H1 (cell line): ENCODE results near the gene SPAG8. TPM values are rescaled to one million over a fixed set of nuclear protein-coding genes. Genes with fewer than 3 reads are reported as not detected.

Source experiments
- ASH2L ChIP-seq: fragments of 200-600, 300-600 bp; sonication (generic); IDR thresholded peaks from one replicate; pipeline ENCODE4 v1.7.1; 2017; ENCODE audit warnings: low read length
- TCF12 ChIP-seq: IDR thresholded peaks from 2 replicates; pipeline ENCODE4 v1.6.1; 2011; ENCODE audit warnings: low read depth, mild to moderate bottlenecking, low read length
- polyA plus RNA-seq, 7 experiments: library from polyadenylated mRNA; depleted of rRNA in 3 of 7; stranded (reverse) in 5 of 7; unstranded in 2 of 7; fragments of >200 nt in 5 of 7; fragments of 200-250 nt in 2 of 7; gene quantifications; 1 replicate in 5 of 7; 2 replicates in 1 of 7; 4 replicates in 1 of 7; pipeline versions ENCODE4 v1.2.1 to v1.2.3, GENCODE V29; 2011 to 2013; ENCODE audit warnings: missing spikeins in 2 of 7, mixed read lengths in 2 of 7
- total RNA-seq: library from RNA; stranded (reverse); fragmentation: NEBNext Ultra II Directional; extraction: Animal tissue kit (Norgen Biotek cat#: 25700); gene quantifications from 2 replicates; pipeline ENCODE4 v1.2.1, GENCODE V29; 2021
- TF ChIP-seq, protein P1 (sequence below), 3 experiments: IDR thresholded peaks; 1 replicate in 2 of 3; 2 replicates in 1 of 3; pipeline versions ENCODE4 v1.5.1 to v1.6.1; 2011; ENCODE audit warnings: low read length in 3 of 3, mild to moderate bottlenecking in 3 of 3, inconsistent platforms in 2 of 3, low read depth in 1 of 3, moderate library complexity in 1 of 3; ENCODE audit not compliant: insufficient read depth in 1 of 3; ENCODE audit errors: control extremely low read depth in 1 of 3
- TF ChIP-seq, protein P2 (sequence below): IDR thresholded peaks from 2 replicates; pipeline ENCODE4 v1.6.1; 2011; ENCODE audit warnings: low read length, improper control_type of control experiment

The SPAG8 gene
- total and polyA plus RNA-seq, 2 of the 8 experiments (the other 6 are each of a cell fraction or from before 2014, with no cell fraction given), result 0.37 to 0.44 TPM

DNA sequence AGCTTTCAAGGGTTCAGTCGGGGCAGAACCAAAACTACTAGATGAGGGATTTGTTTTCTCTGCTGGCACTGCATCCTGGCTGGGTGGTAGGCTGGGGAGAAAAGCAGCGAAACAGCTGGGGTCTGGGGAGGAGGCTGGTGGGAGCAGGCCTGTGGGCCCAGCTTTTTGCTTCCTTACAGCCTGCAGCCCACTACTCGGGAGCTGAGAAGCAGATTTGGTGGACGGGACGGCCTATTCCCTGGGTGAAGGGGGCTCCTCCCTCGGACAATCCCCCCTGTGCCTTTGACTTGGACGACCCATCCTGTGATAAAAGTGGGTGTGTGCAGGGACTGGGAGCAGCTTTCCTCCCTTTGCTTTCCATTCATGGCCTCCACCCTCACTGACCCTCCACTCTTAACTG lies 11.5 kb downstream of the SPAG8 start (continued):
- TF ChIP-seq, protein P1, sequence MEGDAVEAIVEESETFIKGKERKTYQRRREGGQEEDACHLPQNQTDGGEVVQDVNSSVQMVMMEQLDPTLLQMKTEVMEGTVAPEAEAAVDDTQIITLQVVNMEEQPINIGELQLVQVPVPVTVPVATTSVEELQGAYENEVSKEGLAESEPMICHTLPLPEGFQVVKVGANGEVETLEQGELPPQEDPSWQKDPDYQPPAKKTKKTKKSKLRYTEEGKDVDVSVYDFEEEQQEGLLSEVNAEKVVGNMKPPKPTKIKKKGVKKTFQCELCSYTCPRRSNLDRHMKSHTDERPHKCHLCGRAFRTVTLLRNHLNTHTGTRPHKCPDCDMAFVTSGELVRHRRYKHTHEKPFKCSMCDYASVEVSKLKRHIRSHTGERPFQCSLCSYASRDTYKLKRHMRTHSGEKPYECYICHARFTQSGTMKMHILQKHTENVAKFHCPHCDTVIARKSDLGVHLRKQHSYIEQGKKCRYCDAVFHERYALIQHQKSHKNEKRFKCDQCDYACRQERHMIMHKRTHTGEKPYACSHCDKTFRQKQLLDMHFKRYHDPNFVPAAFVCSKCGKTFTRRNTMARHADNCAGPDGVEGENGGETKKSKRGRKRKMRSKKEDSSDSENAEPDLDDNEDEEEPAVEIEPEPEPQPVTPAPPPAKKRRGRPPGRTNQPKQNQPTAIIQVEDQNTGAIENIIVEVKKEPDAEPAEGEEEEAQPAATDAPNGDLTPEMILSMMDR (IDR thresholded peaks at IDR 0.05; ENCODE audit: control extremely low read depth in 1 of 3, insufficient read depth in 1 of 3, low read depth in 1 of 3, low read length in 3 of 3), result no peak
- no peak for TF ChIP-seq TCF12
- no peak for TF ChIP-seq ASH2L
- TF ChIP-seq, protein P2, sequence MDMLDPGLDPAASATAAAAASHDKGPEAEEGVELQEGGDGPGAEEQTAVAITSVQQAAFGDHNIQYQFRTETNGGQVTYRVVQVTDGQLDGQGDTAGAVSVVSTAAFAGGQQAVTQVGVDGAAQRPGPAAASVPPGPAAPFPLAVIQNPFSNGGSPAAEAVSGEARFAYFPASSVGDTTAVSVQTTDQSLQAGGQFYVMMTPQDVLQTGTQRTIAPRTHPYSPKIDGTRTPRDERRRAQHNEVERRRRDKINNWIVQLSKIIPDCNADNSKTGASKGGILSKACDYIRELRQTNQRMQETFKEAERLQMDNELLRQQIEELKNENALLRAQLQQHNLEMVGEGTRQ, result no peak
